Liver (tissue), 9 donors: ENCODE measurements around the gene ZNF83. TPM values are rescaled to one million over a fixed set of nuclear protein-coding genes. Genes with fewer than 3 reads are reported as not detected.

Experiments
- DNase-seq: peaks from one replicate; pipeline ENCODE4 v3.0.0-alpha.2; 2017; ENCODE audit warnings: low spot score
- H3K27ac ChIP-seq, 2 donors: one replicate each; pipeline ENCODE4 v1.7.0; 2013; ENCODE audit warnings: inconsistent platforms in 2 of 2, low read length in 2 of 2, control low read depth in 1 of 2, low read depth in 1 of 2, mild to moderate bottlenecking in 1 of 2
- H3K27me3 ChIP-seq, 4 donors: one replicate each; pipeline versions ENCODE4 v1.6.1 to v1.7.0; 2013; ENCODE audit warnings: low read length in 3 of 4, inconsistent platforms in 1 of 4, mild to moderate bottlenecking in 1 of 4, moderate library complexity in 1 of 4; ENCODE audit not compliant: control insufficient read depth in 4 of 4, insufficient read depth in 4 of 4
- H3K36me3 ChIP-seq, 4 donors: one replicate each; pipeline versions ENCODE4 v1.6.1 to v1.7.0; 2013; ENCODE audit warnings: low read length in 3 of 4, mild to moderate bottlenecking in 3 of 4, low read depth in 1 of 4, moderate library complexity in 1 of 4; ENCODE audit not compliant: control insufficient read depth in 4 of 4, insufficient read depth in 3 of 4
- H3K4me1 ChIP-seq, 4 donors: one replicate each; pipeline versions ENCODE4 v1.6.1 to v1.7.0; 2013; ENCODE audit warnings: low read length in 3 of 4, mild to moderate bottlenecking in 3 of 4, moderate library complexity in 1 of 4; ENCODE audit not compliant: control insufficient read depth in 4 of 4, insufficient read depth in 4 of 4
- H3K4me3 ChIP-seq, 3 donors: one replicate each; pipeline versions ENCODE4 v1.6.1 to v1.7.0; 2013; ENCODE audit warnings: low read length in 3 of 3, control low read depth in 1 of 3, low read depth in 1 of 3, mild to moderate bottlenecking in 1 of 3
- H3K9ac ChIP-seq, 2 donors: one replicate each; pipeline ENCODE4 v1.7.0; 2013; ENCODE audit warnings: low read length in 2 of 2, mild to moderate bottlenecking in 2 of 2, moderate library complexity in 2 of 2, control low read depth in 1 of 2, low read depth in 1 of 2
- H3K9me3 ChIP-seq, 4 donors: one replicate each; pipeline versions ENCODE4 v1.6.1 to v1.7.0; 2013; ENCODE audit warnings: low read length in 3 of 4; ENCODE audit not compliant: control insufficient read depth in 4 of 4
- ATF3 ChIP-seq: IDR thresholded peaks from 2 replicates; pipeline ENCODE4 v1.6.1; 2016; ENCODE audit warnings: antibody characterized with exemption
- CTCF ChIP-seq: fragments of 150-350 bp; IDR thresholded peaks from 2 replicates; pipeline ENCODE4 v1.5.1; 2017; ENCODE audit warnings: improper control_type of control experiment, low read depth, low read length; ENCODE audit not compliant: missing input control
- EGR1 ChIP-seq, 2 donors: IDR thresholded peaks; 2 replicates each; pipeline ENCODE4 v1.6.1; 2016 to 2018; ENCODE audit warnings: antibody characterized with exemption in 2 of 2, low read depth in 2 of 2
- FOXA1 ChIP-seq: IDR thresholded peaks from 2 replicates; pipeline ENCODE4 v1.6.1; 2016; ENCODE audit warnings: antibody characterized with exemption
- FOXA2 ChIP-seq: IDR thresholded peaks from 2 replicates; pipeline ENCODE4 v1.6.1; 2016; ENCODE audit warnings: antibody characterized with exemption
- GABPA ChIP-seq, 2 donors: IDR thresholded peaks in 1 of 2; conservative IDR thresholded peaks in 1 of 2; 2 replicates each; pipeline ENCODE4 v1.6.1; 2016; ENCODE audit warnings: antibody characterized with exemption in 2 of 2, mild to moderate bottlenecking in 1 of 2, moderate library complexity in 1 of 2
- HNF4A ChIP-seq, 2 donors: conservative IDR thresholded peaks; 2 replicates each; pipeline ENCODE4 v1.6.1; 2016; ENCODE audit warnings: antibody characterized with exemption in 2 of 2, mild to moderate bottlenecking in 2 of 2
- HNF4G ChIP-seq: IDR thresholded peaks from 2 replicates; pipeline ENCODE4 v1.6.1; 2016; ENCODE audit warnings: antibody characterized with exemption
- JUND ChIP-seq, 2 donors: IDR thresholded peaks; 2 replicates each; pipeline ENCODE4 v1.6.1; 2016; ENCODE audit warnings: antibody characterized with exemption in 2 of 2
- MAX ChIP-seq: IDR thresholded peaks from 2 replicates; pipeline ENCODE4 v1.6.1; 2016; ENCODE audit warnings: antibody characterized with exemption
- NR2F2 ChIP-seq: IDR thresholded peaks from 2 replicates; pipeline ENCODE4 v1.6.1; 2016; ENCODE audit warnings: antibody characterized with exemption
- RAD21 ChIP-seq, 2 donors: IDR thresholded peaks; 2 replicates each; pipeline ENCODE4 v1.6.1; 2016; ENCODE audit warnings: antibody characterized with exemption in 2 of 2, mild to moderate bottlenecking in 2 of 2
- REST ChIP-seq: IDR thresholded peaks from 2 replicates; pipeline ENCODE4 v1.6.1; 2016; ENCODE audit warnings: antibody characterized with exemption, mild to moderate bottlenecking
- RXRA ChIP-seq, 2 donors: IDR thresholded peaks; 2 replicates each; pipeline ENCODE4 v1.6.1; 2017 to 2018; ENCODE audit warnings: antibody characterized with exemption in 2 of 2, mild to moderate bottlenecking in 1 of 2
- SP1 ChIP-seq: IDR thresholded peaks from 2 replicates; pipeline ENCODE4 v1.6.1; 2018; ENCODE audit warnings: antibody characterized with exemption, mild to moderate bottlenecking
- TAF1 ChIP-seq: conservative IDR thresholded peaks from 2 replicates; pipeline ENCODE4 v1.6.1; 2016; ENCODE audit warnings: antibody characterized with exemption, mild to moderate bottlenecking
- YY1 ChIP-seq: IDR thresholded peaks from 2 replicates; pipeline ENCODE4 v1.6.1; 2016; ENCODE audit warnings: antibody characterized with exemption, mild to moderate bottlenecking
- ZBTB33 ChIP-seq: IDR thresholded peaks from 2 replicates; pipeline ENCODE4 v1.6.1; 2016; ENCODE audit warnings: antibody characterized with exemption
- WGBS: extraction: QIAGEN DNeasy Blood & Tissue Kit; methylation state at CpG from one replicate; pipeline ENCODE4 v1.1.7; 2013; 5-methylcytosine and 5-hydroxymethylcytosine counted together
- polyA plus RNA-seq, 2 donors: library from polyadenylated mRNA; stranded (reverse) in 1 of 2; unstranded in 1 of 2; fragments of 200-250 nt in 1 of 2; fragments of >200 nt in 1 of 2; fragmentation: Nextera tagmentation in 1 of 2; extraction: Ambion mirVana in 1 of 2; gene quantifications; one replicate each; pipeline versions ENCODE4 v1.2.1 to v1.2.3, GENCODE V29; 2013 to 2015
- total RNA-seq, 2 donors: library from RNA; depleted of rRNA; stranded (reverse); fragments of >200 nt; gene quantifications; one replicate each; pipeline ENCODE4 v1.2.3, GENCODE V29; 2014
- donor health status: healthy.
- donor health status: healthy.
- donor health status: healthy.
- donor health status: healthy.
- donor health status: healthy.

The ZNF83 gene
- total and polyA plus RNA-seq, 4 donors = 2.7 to 19.8 (median 5.9) TPM

- no peaks in the 10 kb centered on the region for H3K27me3 ChIP-seq
- TF ChIP-seq REST (no peak), NR2F2 (no peak), ATF3 (no peak), YY1 (no peak), ZBTB33 (no peak), SP1 (no peak), FOXA1 (no peak), CTCF (no peak), GABPA (IDR thresholded peaks at IDR 0.05 in 1 of 2, conservative IDR thresholded peaks at IDR 0.05 in 1 of 2) (no peak), HNF4G (no peak), FOXA2 (no peak), EGR1 (IDR thresholded peaks at IDR 0.05; ENCODE audit: low read depth in 2 of 2) (no peak), MAX (no peak), RXRA (IDR thresholded peaks at IDR 0.05) (no peak), TAF1 (no peak), RAD21 (IDR thresholded peaks at IDR 0.05) (no peak), JUND (IDR thresholded peaks at IDR 0.05) (no peak), HNF4A (conservative IDR thresholded peaks at IDR 0.05) (no peak)
- no peak overlapping the region for H3K27ac ChIP-seq
- H3K4me1 ChIP-seq = peaks cover 0 to 2% (median 0%) of the 10 kb centered on the region in 4 donors
- H3K9me3 ChIP-seq = peaks cover 39 to 71% (median 45%) of the 10 kb centered on the region in 4 donors
- peaks cover 0 to 9% (median 5%) of the 10 kb centered on the region in 4 donors for H3K36me3 ChIP-seq
- DNase-seq = no peak
- 97% methylated on average over 14 of the region's 14 CpGs for WGBS
- no peak overlapping the region for H3K9ac ChIP-seq
- no peak overlapping the region for H3K4me3 ChIP-seq
These were observed 70.2 kb downstream of the ZNF83 start for GRCh38 chr19:52567921-52568320.
